Karpas-422 (cell line): ENCODE data around the gene CTIF. TPM values are rescaled to one million over a fixed set of nuclear protein-coding genes. Genes with fewer than 3 reads are reported as not detected.

Experiments used
- DNase-seq: peaks from one replicate; pipeline ENCODE4 v3.0.0-alpha.2; 2015
- H2AFZ ChIP-seq: fragments of 200-600 bp; sonication (generic); 2 replicates; pipeline ENCODE4 v1.6.1; 2014; ENCODE audit warnings: antibody characterized with exemption, low read length, mixed read lengths
- H3K27ac ChIP-seq: fragments of 200-600 bp; sonication (generic); 2 replicates; pipeline ENCODE4 v1.5.1; 2014; ENCODE audit warnings: mild to moderate bottlenecking, low read length, moderate library complexity
- H3K27me3 ChIP-seq: fragments of 200-600 bp; sonication (generic); 2 replicates; pipeline ENCODE4 v1.6.1; 2014; ENCODE audit warnings: low read length, mixed read lengths
- H3K36me3 ChIP-seq: fragments of 200-600 bp; sonication (generic); 2 replicates; pipeline ENCODE4 v1.6.1; 2014; ENCODE audit warnings: low read length, mixed read lengths; ENCODE audit not compliant: insufficient read depth
- H3K4me1 ChIP-seq: fragments of 200-600 bp; sonication (generic); 2 replicates; pipeline ENCODE4 v1.6.1; 2014; ENCODE audit warnings: mild to moderate bottlenecking, low read length, mixed read lengths
- H3K4me2 ChIP-seq: fragments of 200-600 bp; sonication (generic); 2 replicates; pipeline ENCODE4 v1.6.1; 2014; ENCODE audit warnings: low read length, low read depth, mild to moderate bottlenecking; ENCODE audit not compliant: poor library complexity, severe bottlenecking
- H3K4me3 ChIP-seq: fragments of 200-600 bp; sonication (generic); 2 replicates; pipeline ENCODE4 v1.5.1; 2014; ENCODE audit warnings: mild to moderate bottlenecking, antibody characterized with exemption, low read length, mixed read lengths
- H3K79me2 ChIP-seq: fragments of 200-600 bp; sonication (generic); 2 replicates; pipeline ENCODE4 v1.6.1; 2014; ENCODE audit warnings: mild to moderate bottlenecking, low read length, mixed read lengths
- H3K9ac ChIP-seq: fragments of 200-600 bp; sonication (generic); 2 replicates; pipeline ENCODE4 v1.6.0; 2014; ENCODE audit warnings: low read length
- H3K9me2 ChIP-seq: fragments of 200-600 bp; sonication (generic), shearing (Covaris generic); replicated peaks from 2 replicates; pipeline ENCODE4 v1.6.0; 2014; ENCODE audit warnings: mild to moderate bottlenecking, low read length, moderate library complexity; ENCODE audit not compliant: insufficient read depth
- H3K9me3 ChIP-seq: fragments of 300-700, 200-600 bp; sonication (generic); 2 replicates; pipeline ENCODE4 v1.6.1; 2014; ENCODE audit warnings: low read length, mixed read lengths
- H4K20me1 ChIP-seq: fragments of 200-600 bp; sonication (generic); 2 replicates; pipeline ENCODE4 v1.6.1; 2014; ENCODE audit warnings: mild to moderate bottlenecking, antibody characterized with exemption, low read length, low read depth; ENCODE audit not compliant: insufficient read depth
- total RNA-seq: library from RNA; depleted of rRNA; stranded (reverse); fragments of >200 nt; shearing (Covaris generic); gene quantifications from 2 replicates; pipeline ENCODE4 v1.2.3, GENCODE V29; 2014; ENCODE audit warnings: low replicate concordance

Gene CTIF
- total RNA-seq, 1 experiment from 2014 or later, result 0.60 TPM

DNA sequence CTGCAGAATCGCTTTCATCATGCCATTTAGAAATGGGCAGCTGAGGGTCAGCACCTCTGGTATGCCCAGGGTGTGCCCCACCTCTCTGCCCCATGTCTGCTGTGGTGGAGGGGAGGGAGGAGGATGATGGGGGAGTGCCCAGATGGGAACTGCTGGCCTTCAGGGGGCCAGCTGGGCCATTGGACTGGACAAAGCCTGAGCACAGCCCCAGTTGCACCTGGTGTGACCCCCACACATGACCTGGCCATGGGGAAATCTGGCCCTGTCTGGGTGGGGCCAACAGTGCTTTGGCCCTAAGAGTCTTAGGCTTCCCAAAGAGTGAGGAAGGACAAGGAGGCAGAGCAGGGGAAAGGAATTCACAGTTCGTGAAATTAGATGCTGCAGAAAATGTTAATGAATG lies 44.1 kb downstream of the CTIF start:
- H3K9ac ChIP-seq, result no peak overlapping the region
- no peaks in the 10 kb centered on the region for H3K27me3 ChIP-seq
- H4K20me1 ChIP-seq, result 0 out of 2 replicates have a peak, but pooled peaks cover 6% of the 10 kb centered on the region
- H3K4me2 ChIP-seq, result no peak overlapping the region
- H3K4me1 ChIP-seq, result no peaks in the 10 kb centered on the region
- no peak overlapping the region for H3K27ac ChIP-seq
- H3K79me2 ChIP-seq, result no peaks in the 10 kb centered on the region
- no peak overlapping the region for H2AFZ ChIP-seq
- H3K9me3 ChIP-seq, result no peaks in the 10 kb centered on the region
- H3K4me3 ChIP-seq, result no peak overlapping the region
- H3K9me2 ChIP-seq, result no peaks in the 10 kb centered on the region
- no peak for DNase-seq
- no peaks in the 10 kb centered on the region for H3K36me3 ChIP-seq

DNA sequence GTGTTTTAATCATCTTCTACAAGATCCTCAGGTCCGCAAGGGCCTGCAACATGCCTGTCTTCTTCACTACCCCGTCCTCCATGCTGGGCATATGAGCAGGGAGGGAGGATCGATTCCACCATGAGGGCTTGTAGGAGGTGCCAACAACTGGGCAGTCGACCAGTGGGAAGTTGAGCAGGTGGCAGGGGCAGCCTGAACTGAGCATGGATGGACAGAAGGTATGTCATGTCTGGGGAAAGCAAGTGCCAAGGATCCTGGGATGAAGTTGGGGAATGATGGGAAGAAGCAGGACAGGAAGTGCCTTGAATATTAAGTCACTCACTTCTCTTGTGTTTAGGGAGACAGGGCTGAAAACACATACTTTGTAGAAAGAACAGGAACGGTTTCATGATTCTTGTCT lies 44.7 kb downstream of the CTIF start:
- Histone ChIP-seq H3K4me1 (no peaks in the 10 kb centered on the region), H3K79me2 (no peaks in the 10 kb centered on the region), H2AFZ (no peak overlapping the region), H3K9ac (no peak overlapping the region), H3K4me3 (no peak overlapping the region), H3K4me2 (no peak overlapping the region), H3K9me2 (no peaks in the 10 kb centered on the region), H3K9me3 (no peaks in the 10 kb centered on the region), H4K20me1 (0 out of 2 replicates have a peak, but pooled peaks cover 6% of the 10 kb centered on the region), H3K36me3 (no peaks in the 10 kb centered on the region), H3K27ac (no peak overlapping the region), H3K27me3 (no peaks in the 10 kb centered on the region)
- DNase-seq, result no peak

GRCh38 chr18:48589797-48590519 lies 51.1 kb downstream of the CTIF start:
- Histone ChIP-seq H3K4me1 (no peaks in the 10 kb centered on the region), H3K4me2 (no peak overlapping the region), H3K79me2 (no peaks in the 10 kb centered on the region), H3K27me3 (no peaks in the 10 kb centered on the region), H4K20me1 (no peaks in the 10 kb centered on the region), H3K9me2 (no peaks in the 10 kb centered on the region), H3K27ac (no peak overlapping the region), H3K9me3 (no peaks in the 10 kb centered on the region), H2AFZ (no peak overlapping the region), H3K9ac (no peak overlapping the region), H3K4me3 (no peak overlapping the region), H3K36me3 (no peaks in the 10 kb centered on the region)
- DNase-seq, result no peak

DNA sequence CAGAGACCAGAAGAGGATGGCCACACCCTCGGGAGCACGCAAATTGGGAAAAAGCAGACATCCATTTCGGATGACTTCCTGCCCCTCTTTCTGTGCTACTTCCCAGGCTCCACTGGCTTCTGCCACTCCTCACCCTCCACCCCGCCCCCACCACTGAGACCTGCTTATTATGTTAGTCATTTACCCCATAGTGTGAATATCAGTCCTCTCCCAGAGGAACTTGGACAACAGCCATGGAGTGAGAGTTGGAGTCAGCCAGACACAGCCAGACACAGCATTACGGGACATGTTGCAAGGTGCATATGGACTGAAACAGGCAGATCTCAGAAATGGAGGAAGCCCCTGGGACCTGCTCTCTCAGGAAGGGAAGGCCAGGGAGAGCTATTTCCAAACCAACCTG lies 51.8 kb downstream of the CTIF start:
- H3K4me3 ChIP-seq, result no peak overlapping the region
- H3K36me3 ChIP-seq, result no peaks in the 10 kb centered on the region
- no peaks in the 10 kb centered on the region for H3K79me2 ChIP-seq
- no peak overlapping the region for H3K27ac ChIP-seq
- no peaks in the 10 kb centered on the region for H4K20me1 ChIP-seq
- H3K9ac ChIP-seq, result no peak overlapping the region
- H3K27me3 ChIP-seq, result no peaks in the 10 kb centered on the region
- no peaks in the 10 kb centered on the region for H3K9me2 ChIP-seq
- no peak overlapping the region for H2AFZ ChIP-seq
- no peak overlapping the region for H3K4me2 ChIP-seq
- H3K9me3 ChIP-seq, result no peaks in the 10 kb centered on the region
- H3K4me1 ChIP-seq, result no peaks in the 10 kb centered on the region
- DNase-seq, result no peak

GRCh38 chr18:48592540-48593171 lies 53.8 kb downstream of the CTIF start:
- H3K36me3 ChIP-seq, result no peaks in the 10 kb centered on the region
- H3K27ac ChIP-seq, result no peak overlapping the region
- no peak overlapping the region for H3K4me2 ChIP-seq
- no peak for DNase-seq
- no peaks in the 10 kb centered on the region for H3K79me2 ChIP-seq
- no peak overlapping the region for H3K4me3 ChIP-seq
- H4K20me1 ChIP-seq, result no peaks in the 10 kb centered on the region
- H3K9me2 ChIP-seq, result no peaks in the 10 kb centered on the region
- no peak overlapping the region for H3K9ac ChIP-seq
- no peak overlapping the region for H2AFZ ChIP-seq
- H3K4me1 ChIP-seq, result no peaks in the 10 kb centered on the region
- no peaks in the 10 kb centered on the region for H3K27me3 ChIP-seq
- no peaks in the 10 kb centered on the region for H3K9me3 ChIP-seq

DNA sequence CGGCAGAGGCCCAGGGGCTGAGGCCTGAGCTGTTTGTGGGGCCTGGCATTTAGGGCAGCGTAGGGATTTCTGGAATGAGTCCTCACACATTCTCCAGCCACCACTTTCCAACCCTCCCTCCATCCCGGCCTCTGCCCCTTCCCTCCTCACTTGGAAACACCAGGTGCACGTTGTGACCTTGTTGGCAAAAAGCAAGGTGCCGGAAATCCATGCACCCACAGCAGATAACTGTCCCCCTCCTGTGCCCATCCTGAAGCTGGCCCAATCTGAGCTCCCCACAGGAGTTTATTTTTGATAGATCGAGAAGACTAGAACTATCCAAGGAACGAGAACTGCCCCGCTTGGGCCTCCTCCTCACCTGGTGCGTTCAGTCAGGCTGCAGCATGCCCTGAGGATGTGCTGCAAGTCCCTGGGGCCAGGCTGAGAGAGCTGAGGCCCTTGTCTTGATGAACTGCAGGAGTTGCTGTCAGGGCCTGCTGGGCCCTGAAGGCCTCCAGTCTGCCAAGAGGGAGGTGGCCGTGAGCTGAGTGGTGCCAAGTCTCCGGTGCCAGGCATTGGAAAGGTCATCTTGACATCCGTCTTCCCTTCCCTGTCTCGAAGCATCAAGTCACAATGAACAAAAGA lies 55.8 kb downstream of the CTIF start:
- no peaks in the 10 kb centered on the region for H3K9me3 ChIP-seq
- no peaks in the 10 kb centered on the region for H4K20me1 ChIP-seq
- no peak overlapping the region for H3K4me2 ChIP-seq
- no peak overlapping the region for H3K27ac ChIP-seq
- no peaks in the 10 kb centered on the region for H3K36me3 ChIP-seq
- H3K79me2 ChIP-seq, result no peaks in the 10 kb centered on the region
- no peak overlapping the region for H3K9ac ChIP-seq
- no peak for DNase-seq
- no peaks in the 10 kb centered on the region for H3K27me3 ChIP-seq
- H3K4me3 ChIP-seq, result no peak overlapping the region
- H2AFZ ChIP-seq, result no peak overlapping the region
- H3K4me1 ChIP-seq, result no peaks in the 10 kb centered on the region
- no peaks in the 10 kb centered on the region for H3K9me2 ChIP-seq

GRCh38 chr18:48595703-48596218 lies 56.9 kb downstream of the CTIF start:
- Histone ChIP-seq H3K9me2 (no peaks in the 10 kb centered on the region), H4K20me1 (no peaks in the 10 kb centered on the region), H2AFZ (no peak overlapping the region), H3K79me2 (no peaks in the 10 kb centered on the region), H3K4me2 (no peak overlapping the region), H3K36me3 (no peaks in the 10 kb centered on the region), H3K27me3 (no peaks in the 10 kb centered on the region), H3K9ac (no peak overlapping the region), H3K27ac (no peak overlapping the region), H3K4me1 (no peaks in the 10 kb centered on the region), H3K9me3 (no peaks in the 10 kb centered on the region), H3K4me3 (no peak overlapping the region)
- no peak for DNase-seq

DNA sequence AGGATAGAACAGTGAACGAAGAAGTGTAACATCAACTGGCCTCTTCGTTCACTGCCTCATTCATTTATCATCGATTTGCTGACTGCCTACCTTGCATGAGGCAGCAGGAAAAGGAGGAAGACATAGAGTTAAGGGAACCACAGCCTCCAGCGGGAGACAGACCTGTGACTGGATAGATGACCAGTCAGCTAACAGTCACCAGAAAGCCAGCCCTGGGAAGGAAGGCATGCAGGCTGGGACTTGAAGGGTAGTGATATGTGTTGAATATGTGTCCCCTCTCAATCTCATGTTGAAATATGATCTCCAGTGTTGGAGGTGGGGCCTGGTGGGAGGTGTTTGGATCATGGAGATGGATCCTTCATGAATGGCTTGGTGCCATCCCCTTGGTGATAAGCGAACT lies 58.3 kb downstream of the CTIF start:
- no peaks in the 10 kb centered on the region for H3K36me3 ChIP-seq
- H3K27me3 ChIP-seq, result no peaks in the 10 kb centered on the region
- no peak overlapping the region for H3K27ac ChIP-seq
- no peak overlapping the region for H2AFZ ChIP-seq
- H3K4me3 ChIP-seq, result no peak overlapping the region
- no peaks in the 10 kb centered on the region for H4K20me1 ChIP-seq
- DNase-seq, result no peak
- no peaks in the 10 kb centered on the region for H3K9me3 ChIP-seq
- no peaks in the 10 kb centered on the region for H3K9me2 ChIP-seq
- H3K9ac ChIP-seq, result no peak overlapping the region
- no peak overlapping the region for H3K4me2 ChIP-seq
- H3K4me1 ChIP-seq, result no peaks in the 10 kb centered on the region
- H3K79me2 ChIP-seq, result no peaks in the 10 kb centered on the region
